Keratinocyte (primary cell): ENCODE data around the gene PARP2.

Source experiments
- CTCF ChIP-seq, 3 experiments: IDR thresholded peaks in 1 of 3; conservative IDR thresholded peaks in 1 of 3; optimal IDR thresholded peaks in 1 of 3; 2 replicates in 2 of 3; 3 replicates in 1 of 3; pipeline versions ENCODE3 to v1.5.1; 2011; ENCODE audit warnings: low read length in 3 of 3, mild to moderate bottlenecking in 3 of 3, moderate library complexity in 2 of 3, control low read depth in 1 of 3, inconsistent platforms in 1 of 3; ENCODE audit not compliant: insufficient read depth in 2 of 3; ENCODE audit errors: extremely low read depth in 1 of 3
- EZH2 ChIP-seq: IDR thresholded peaks from one replicate; pipeline ENCODE4 v1.6.1; 2012; ENCODE audit warnings: inconsistent platforms, mild to moderate bottlenecking, low read length, moderate library complexity

GRCh38 chr14:20356422-20356821 lies 13.0 kb downstream of the PARP2 start:
- TF ChIP-seq CTCF (optimal IDR thresholded peaks at IDR 0.05 in 1 of 3, IDR thresholded peaks at IDR 0.05 in 1 of 3, conservative IDR thresholded peaks at IDR 0.05 in 1 of 3; ENCODE audit: extremely low read depth in 1 of 3, insufficient read depth in 2 of 3, low read length in 3 of 3) = no peak
- TF ChIP-seq EZH2 = no peak
